SK-N-SH (cell line): Measurements from ENCODE around the gene GALNTL6. TPM values are rescaled to one million over a fixed set of nuclear protein-coding genes. Genes with fewer than 3 reads are reported as not detected.

Experiments used
- CTCF ChIA-PET: fragments of 300-600, 350-600 bp; formaldehyde crosslinking; extraction: SDS; loops from one replicate; lab custom pipeline; 2021; lab: Yijun Ruan, JAX
- POLR2A ChIA-PET: fragments of 350-600 bp; sonication (Branson Sonifier 250); formaldehyde crosslinking; extraction: SDS; loops from one replicate; lab custom pipeline; 2020; ENCODE audit warnings: antibody characterized with exemption, inconsistent platforms; lab: Yijun Ruan, JAX
- DNase-seq: peaks from one replicate; pipeline ENCODE4 v3.0.0; 2012
- H2AFZ ChIP-seq: fragments of 200-600 bp; sonication (generic); 2 replicates; pipeline ENCODE4 v1.8.1; 2016; ENCODE audit warnings: antibody characterized with exemption, mild to moderate bottlenecking, low read depth
- H3F3A ChIP-seq: fragments of 200-600 bp; sonication (generic); replicated peaks from 2 replicates; pipeline ENCODE3; 2016; ENCODE audit warnings: antibody characterized with exemption, mild to moderate bottlenecking; ENCODE audit not compliant: insufficient read depth
- H3K27ac ChIP-seq, 2 experiments: fragments of 200-500 bp in 1 of 2; fragments of 200-600 bp in 1 of 2; sonication (Bioruptor generic) in 1 of 2; sonication (generic), shearing (Covaris generic) in 1 of 2; 2 replicates each; pipeline versions ENCODE4 v1.5.1 to v1.6.1; 2014 to 2016; ENCODE audit warnings: low read depth in 2 of 2, inconsistent platforms in 1 of 2, low read length in 1 of 2, mild to moderate bottlenecking in 1 of 2, mixed read lengths in 1 of 2
- H3K27me3 ChIP-seq: fragments of 200-600 bp; sonication (generic), shearing (Covaris generic); 2 replicates; pipeline ENCODE4 v1.6.1; 2016; ENCODE audit warnings: mixed run types; ENCODE audit not compliant: insufficient read depth
- H3K36me3 ChIP-seq, 2 experiments: fragments of 200-500 bp in 1 of 2; fragments of 200-600 bp in 1 of 2; sonication (Bioruptor generic) in 1 of 2; sonication (generic) in 1 of 2; replicated peaks in 1 of 2; 2 replicates each; pipeline versions ENCODE3 to v1.5.1; 2014 to 2016; ENCODE audit warnings: low read length in 1 of 2, mild to moderate bottlenecking in 1 of 2; ENCODE audit not compliant: insufficient read depth in 2 of 2, control insufficient read depth in 1 of 2
- H3K4me1 ChIP-seq, 2 experiments: fragments of 200-500 bp in 1 of 2; fragments of 200-600 bp in 1 of 2; sonication (Bioruptor generic) in 1 of 2; sonication (generic), shearing (Covaris generic) in 1 of 2; 2 replicates each; pipeline versions ENCODE4 v1.5.1 to v1.6.1; 2014 to 2016; ENCODE audit warnings: low read depth in 1 of 2, low read length in 1 of 2, mixed run types in 1 of 2; ENCODE audit not compliant: insufficient read depth in 2 of 2, control insufficient read depth in 1 of 2
- H3K4me2 ChIP-seq: fragments of 200-600 bp; sonication (generic), shearing (Covaris generic); 2 replicates; pipeline ENCODE4 v1.6.1; 2017; ENCODE audit warnings: mixed run types
- H3K4me3 ChIP-seq, 2 experiments: fragments of 200-500 bp in 1 of 2; fragments of 200-600 bp in 1 of 2; sonication (Bioruptor generic) in 1 of 2; sonication (generic), shearing (Covaris generic) in 1 of 2; 2 replicates each; pipeline versions ENCODE4 v1.5.1 to v1.8.1; 2014 to 2016; ENCODE audit warnings: low read depth in 2 of 2, inconsistent platforms in 1 of 2, low read length in 1 of 2, mild to moderate bottlenecking in 1 of 2, mixed read lengths in 1 of 2, moderate library complexity in 1 of 2
- H3K79me2 ChIP-seq: fragments of 200-600 bp; sonication (generic); 2 replicates; pipeline ENCODE4 v1.8.1; 2017; ENCODE audit warnings: mild to moderate bottlenecking; ENCODE audit not compliant: insufficient read depth
- H3K9ac ChIP-seq: fragments of 200-600 bp; sonication (generic); 2 replicates; pipeline ENCODE4 v1.6.1; 2017; ENCODE audit warnings: mixed run types
- H3K9me2 ChIP-seq: fragments of 200-600 bp; sonication (generic); 2 replicates; pipeline ENCODE4 v1.6.1; 2017; ENCODE audit warnings: mixed run types
- H3K9me3 ChIP-seq: fragments of 200-600 bp; sonication (generic); 2 replicates; pipeline ENCODE4 v1.6.1; 2017; ENCODE audit warnings: mixed run types, mild to moderate bottlenecking, moderate library complexity
- H4K20me1 ChIP-seq: fragments of 200-600 bp; sonication (generic); 2 replicates; pipeline ENCODE4 v1.6.1; 2017; ENCODE audit warnings: mild to moderate bottlenecking, mixed run types; ENCODE audit not compliant: insufficient read depth
- CTCF ChIP-seq: fragments of 200-600 bp; sonication (generic); IDR thresholded peaks from 2 replicates; pipeline ENCODE4 v1.6.1; 2017; ENCODE audit warnings: antibody characterized with exemption, mild to moderate bottlenecking, moderate library complexity
- EZH2phosphoT487 ChIP-seq: fragments of 200-600 bp; sonication (generic); IDR thresholded peaks from 2 replicates; pipeline ENCODE4 v1.6.1; 2017; ENCODE audit warnings: low read depth, mixed run types, mild to moderate bottlenecking, antibody characterized with exemption, moderate library complexity, borderline replicate concordance
- FOXJ3 ChIP-seq: sonication (generic); formaldehyde crosslinking; IDR thresholded peaks from 2 replicates; pipeline ENCODE4 v1.5.1; 2020; ENCODE audit warnings: mild to moderate bottlenecking, missing genetic modification reagents
- GABPA ChIP-seq: IDR thresholded peaks from 2 replicates; pipeline ENCODE4 v1.4.0; 2012; ENCODE audit warnings: low read depth, mild to moderate bottlenecking
- IRF3 ChIP-seq: fragments of 150-350 bp; IDR thresholded peaks from 2 replicates; pipeline ENCODE4 v1.6.1; 2016; ENCODE audit warnings: mild to moderate bottlenecking, low read depth, low read length
- JUND ChIP-seq: IDR thresholded peaks from 2 replicates; pipeline ENCODE4 v1.4.0; 2012
- RAD21 ChIP-seq: IDR thresholded peaks from 2 replicates; pipeline ENCODE4 v1.6.1; 2012; ENCODE audit warnings: mild to moderate bottlenecking, low read length
- REST ChIP-seq: IDR thresholded peaks from 2 replicates; pipeline ENCODE4 v1.6.1; 2012; ENCODE audit warnings: mild to moderate bottlenecking, low read depth, low read length, moderate library complexity
- RFX5 ChIP-seq: IDR thresholded peaks from 2 replicates; pipeline ENCODE4 v1.6.1; 2012; ENCODE audit warnings: mild to moderate bottlenecking, improper control_type of control experiment, low read length
- SIN3A ChIP-seq: IDR thresholded peaks from 2 replicates; pipeline ENCODE4 v1.6.1; 2012; ENCODE audit warnings: low read depth, mild to moderate bottlenecking, low read length, moderate library complexity, borderline replicate concordance
- TEAD4 ChIP-seq: IDR thresholded peaks from 2 replicates; pipeline ENCODE4 v1.4.0; 2012; ENCODE audit warnings: mild to moderate bottlenecking, borderline replicate concordance; ENCODE audit not compliant: insufficient read depth
- polyA plus RNA-seq, 3 experiments: library from polyadenylated mRNA; depleted of rRNA; stranded (reverse); fragments of >200 nt; gene quantifications; 2 replicates each; pipeline ENCODE4 v1.2.3, GENCODE V29; 2012

GALNTL6 gene
- polyA plus RNA-seq, 1 of the 3 experiments (the other 2 are of a cell fraction): 0.07 TPM

- TF ChIP-seq IRF3 (no peak), GABPA (no peak), RFX5 (no peak), FOXJ3 (CRISPR knock-in tag) (no peak), TEAD4 (no peak), REST (no peak), RAD21 (no peak), EZH2phosphoT487 (no peak), SIN3A (no peak), CTCF (no peak)
Measured at GRCh38 chr4:171849686-171850222, 36.5 kb downstream of the GALNTL6 start (continued).

- DNase-seq: no peak
- Histone ChIP-seq H3K27me3 (no peaks in the 10 kb centered on the region), H3K9ac (no peak overlapping the region), H3K4me3 (no peak overlapping the region), H3K4me1 (no peaks in the 10 kb centered on the region), H3K9me2 (no peaks in the 10 kb centered on the region), H3K36me3 (no peaks in the 10 kb centered on the region), H3K4me2 (no peak overlapping the region), H3K27ac (no peak overlapping the region), H3F3A (no peaks in the 10 kb centered on the region), H2AFZ (no peak overlapping the region), H4K20me1 (no peaks in the 10 kb centered on the region), H3K79me2 (no peaks in the 10 kb centered on the region), H3K9me3 (no peaks in the 10 kb centered on the region)
- POLR2A ChIA-PET: no interaction called here
- TF ChIP-seq GABPA: no peak
- TF ChIP-seq JUND: no peak
- CTCF ChIA-PET: interaction anchor here (1.0 to 1.8 kb wide), 3 partner anchors 11 to 351 kb away, joined by 3 to 6 read pairs (median 3); no protein-coding TSS in a partner anchor
Measured at GRCh38 chr4:171851295-171851694, 38.1 kb downstream of the GALNTL6 start.
